AG08395 (cell line): ENCODE results near the gene PRDM8.

ENCODE experiments used
- DNase-seq: peaks from one replicate; pipeline ENCODE4 v3.0.0; 2012; ENCODE audit warnings: mixed read lengths, low spot score

The PRDM8 gene

GRCh38 chr4:80183250-80184052, 13.9 kb upstream of the PRDM8 start:
- DNase-seq, result peak; percentile 36

GRCh38 chr4:80184053-80184824, 13.1 kb upstream of the PRDM8 start:
- DNase-seq, result peak; percentile 91

- DNase-seq, result peak; percentile 27
Observed at GRCh38 chr4:80184825-80185756, 12.2 kb upstream of the PRDM8 start.

DNA sequence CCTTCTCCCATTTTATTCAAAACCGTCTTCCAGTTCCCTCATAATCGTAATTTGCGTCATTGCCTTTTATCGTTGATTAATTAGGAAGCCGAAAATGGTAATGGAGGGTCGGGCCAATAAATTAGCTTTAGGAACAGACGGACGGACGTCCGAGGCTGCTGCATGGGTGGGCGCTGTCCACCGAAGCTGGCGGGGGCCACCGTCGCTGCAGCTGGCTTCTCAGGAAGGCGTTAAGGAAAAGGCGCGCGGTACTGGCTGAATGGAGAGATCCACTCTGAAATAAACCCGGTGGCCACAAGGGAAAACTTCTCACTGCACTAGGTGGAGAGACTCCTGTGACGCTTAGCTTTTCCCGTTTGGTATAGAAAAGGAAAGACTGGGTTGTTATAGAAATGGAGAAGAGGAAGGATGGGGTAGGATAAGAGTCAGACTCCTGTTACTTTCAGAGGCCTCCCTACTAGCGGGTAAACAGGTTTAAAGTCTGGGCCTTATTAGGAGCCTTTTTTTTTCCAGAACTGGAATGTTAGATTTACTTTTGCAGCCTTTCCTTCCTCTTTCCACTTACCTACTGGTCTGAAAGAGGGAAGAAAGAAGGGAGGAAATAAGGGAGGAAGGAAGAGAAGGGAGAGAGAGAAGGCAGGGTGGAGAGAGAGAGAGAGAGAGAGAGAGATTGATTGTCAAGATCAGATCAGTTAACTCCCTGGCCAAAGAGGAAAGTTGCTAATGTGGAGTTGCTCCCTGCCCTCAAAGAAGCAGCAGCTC, 11.3 kb upstream of the PRDM8 start:
- DNase-seq, result no peak

GRCh38 chr4:80186676-80187075, 10.6 kb upstream of the PRDM8 start:
- DNase-seq, result no peak

GRCh38 chr4:80187677-80188076, 9.6 kb upstream of the PRDM8 start:
- DNase-seq, result no peak

DNA sequence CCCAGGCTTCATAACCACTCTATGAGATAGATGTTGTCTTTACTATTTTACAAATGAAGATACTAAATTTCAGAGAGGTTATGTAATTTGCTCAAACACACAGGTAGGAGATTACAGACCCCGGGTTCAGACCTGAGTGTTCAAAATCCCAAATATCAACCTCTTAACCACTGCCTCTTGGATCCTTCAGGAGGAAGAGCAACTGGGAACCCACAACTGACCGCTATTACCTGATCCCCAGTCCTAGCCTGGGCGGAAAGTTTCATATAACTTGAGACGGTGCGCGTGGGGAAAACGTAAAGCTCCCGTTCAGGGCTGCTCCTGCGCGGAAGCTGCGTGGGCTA, 8.9 kb upstream of the PRDM8 start:
- no peak for DNase-seq

DNA sequence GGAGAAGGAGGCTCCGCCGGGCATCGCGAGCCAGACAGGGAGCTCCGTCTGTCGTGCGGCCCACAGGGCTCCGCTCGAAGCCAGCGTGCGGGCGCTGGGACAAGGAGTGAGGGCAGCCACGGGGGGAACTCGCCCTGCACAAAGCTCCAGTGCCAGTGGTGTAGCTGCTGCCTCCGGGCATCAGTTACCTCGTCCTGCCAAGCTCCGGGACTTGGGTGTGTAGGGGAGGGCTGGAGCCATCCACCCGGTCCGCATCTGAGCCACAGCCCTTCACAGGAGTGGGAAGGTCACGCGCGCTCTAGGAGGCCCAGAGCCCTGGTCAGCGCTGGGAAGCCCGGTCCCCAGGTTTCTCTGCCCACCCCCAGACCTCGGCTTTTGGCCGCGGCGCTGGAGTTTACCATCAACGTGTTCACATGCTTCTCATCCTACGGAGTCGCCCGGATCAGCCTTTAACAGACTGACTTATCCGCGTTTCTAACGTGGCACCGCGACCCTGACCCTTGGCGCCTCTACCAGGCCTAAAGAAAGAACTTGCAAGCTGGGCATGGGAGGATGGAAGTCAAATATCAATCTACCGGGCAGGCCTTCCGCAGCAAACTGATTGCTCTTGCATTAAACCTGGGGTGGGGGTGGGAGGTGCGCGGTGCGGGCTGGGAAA, 8.4 kb upstream of the PRDM8 start:
- no peak for DNase-seq

DNA sequence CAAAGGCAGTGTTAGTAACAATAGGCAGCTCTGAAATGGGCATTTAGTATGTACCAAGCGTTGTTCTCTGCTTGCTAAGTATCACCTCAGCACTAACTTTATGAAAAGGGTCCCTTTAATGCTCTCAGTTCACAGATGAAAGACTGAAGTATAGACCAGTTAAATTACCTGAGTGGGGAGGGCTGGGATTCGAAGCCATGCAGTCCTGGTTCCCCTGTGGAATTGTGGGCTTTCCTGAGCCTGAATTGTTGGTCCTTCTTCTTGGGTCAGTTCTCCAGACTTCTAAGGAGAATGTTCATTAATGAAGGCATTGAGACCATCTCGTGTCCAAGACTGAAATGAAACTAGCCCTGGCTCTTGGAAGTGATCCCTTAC, 7.7 kb upstream of the PRDM8 start:
- no peak for DNase-seq

DNA sequence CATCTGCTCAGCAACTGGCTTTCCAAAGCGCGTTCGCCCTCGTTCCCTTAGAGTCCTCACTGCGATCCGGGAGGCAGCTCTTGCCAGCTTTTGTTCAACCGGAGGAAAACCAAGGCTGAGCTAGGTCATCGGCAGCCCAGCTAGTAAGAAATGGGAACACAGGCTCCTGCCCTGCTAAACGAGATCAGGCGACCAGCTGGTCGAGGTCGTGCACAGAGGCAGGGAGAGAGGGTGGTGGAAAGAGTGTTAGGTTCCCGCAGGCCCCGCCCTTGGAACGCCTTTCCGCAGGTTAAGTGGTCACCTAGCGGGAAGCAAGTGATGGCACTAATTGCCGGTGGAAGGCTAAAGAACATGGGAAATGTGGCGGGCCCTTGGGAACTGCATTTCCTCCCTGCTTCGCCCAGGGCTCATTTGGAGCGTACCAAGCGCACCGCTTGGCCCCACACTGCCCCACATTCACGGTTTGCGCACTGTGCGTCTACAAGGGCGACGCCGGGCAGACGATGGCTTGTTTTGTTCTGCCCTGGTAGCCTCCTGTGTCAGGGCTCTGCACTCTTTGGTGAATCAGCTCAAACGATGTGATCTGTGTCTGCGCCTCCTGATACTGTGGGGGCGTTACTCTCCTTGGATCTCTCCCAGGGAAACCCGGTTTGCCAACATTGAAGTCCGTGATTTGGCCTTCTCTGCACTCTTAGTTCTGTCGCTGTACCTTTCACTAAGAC, 7.2 kb upstream of the PRDM8 start:
- peak; percentile 24 for DNase-seq

DNA sequence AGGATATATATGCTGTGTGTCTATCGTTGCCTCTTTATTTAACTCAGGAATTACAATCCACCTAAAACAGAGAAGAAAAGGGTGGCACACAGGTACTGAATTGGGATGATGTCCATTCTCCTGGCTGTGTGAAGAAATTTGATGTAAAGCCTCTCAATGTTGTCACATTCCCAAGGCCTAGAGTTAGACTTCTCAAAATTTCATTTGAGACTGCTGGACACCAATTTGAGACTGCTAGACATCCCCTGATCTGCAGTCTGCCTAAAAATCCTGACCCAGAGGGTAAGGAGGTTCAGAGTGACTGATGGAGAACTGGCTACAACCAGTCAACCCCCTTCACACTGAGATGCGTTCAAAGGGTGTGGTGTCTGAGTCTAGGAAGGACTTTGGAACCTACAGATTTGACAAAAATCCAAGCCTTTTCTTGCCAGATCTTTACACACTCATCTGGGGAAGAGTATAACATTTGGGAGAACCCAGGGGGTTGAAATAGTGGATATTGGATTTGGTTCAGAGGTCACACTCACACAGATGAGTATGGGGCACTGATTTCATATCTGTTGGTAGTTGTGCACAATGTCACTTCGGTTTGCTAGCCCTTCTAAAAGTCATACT, 4.9 kb upstream of the PRDM8 start:
- no peak for DNase-seq

DNA sequence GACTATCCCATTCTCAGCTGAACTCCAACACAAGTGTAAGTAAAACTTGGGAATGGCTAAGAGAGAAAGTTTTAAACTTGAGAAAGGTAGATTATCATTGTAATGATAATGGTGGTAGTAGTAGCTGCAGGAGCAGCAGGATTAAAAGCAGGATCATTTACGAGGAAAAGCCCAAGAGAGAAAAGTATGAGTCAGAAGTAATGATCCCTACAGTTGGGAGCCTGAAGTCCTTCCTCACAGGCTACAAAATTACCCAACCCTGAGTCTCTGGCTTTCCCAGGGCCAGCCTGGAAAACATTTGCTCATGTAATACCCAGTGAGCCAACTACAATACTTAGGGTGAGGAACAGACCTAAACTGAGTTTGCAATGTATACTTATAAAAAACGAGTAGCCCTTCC, 4.4 kb upstream of the PRDM8 start:
- DNase-seq, result peak; percentile 83

DNA sequence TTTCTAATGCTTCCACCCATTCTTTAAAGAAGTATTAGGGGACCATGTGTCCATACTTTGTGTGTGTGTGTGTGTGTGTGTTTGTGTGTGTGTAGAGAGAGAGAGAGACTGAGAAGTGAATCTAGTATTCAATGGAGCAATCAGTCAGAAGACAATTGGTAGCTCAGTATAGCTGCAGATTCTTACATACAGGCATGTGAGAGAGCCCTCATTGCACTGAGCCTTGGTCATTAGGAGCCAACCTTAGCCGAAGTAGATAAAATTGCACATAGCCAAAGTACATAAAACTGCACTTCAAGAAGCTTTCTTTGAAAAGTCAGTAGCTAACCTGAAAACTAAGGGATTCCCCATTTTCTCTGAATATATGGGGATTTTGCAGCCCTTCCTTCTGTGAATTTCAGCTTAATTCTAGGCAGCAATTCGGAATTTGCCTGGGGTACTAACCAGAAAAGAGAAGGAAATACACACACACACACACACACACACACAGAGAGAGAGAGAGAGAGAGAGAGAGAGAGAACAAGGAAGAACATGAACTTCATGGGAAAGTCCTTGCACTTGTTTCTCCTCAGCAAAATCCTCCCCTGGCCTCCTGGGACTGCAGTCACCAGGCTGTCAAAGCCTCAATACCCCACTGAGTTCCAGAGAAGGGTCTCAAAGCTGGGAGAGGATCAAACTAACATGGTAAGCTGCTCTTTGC, 1.7 kb upstream of the PRDM8 start:
- no peak for DNase-seq

DNA sequence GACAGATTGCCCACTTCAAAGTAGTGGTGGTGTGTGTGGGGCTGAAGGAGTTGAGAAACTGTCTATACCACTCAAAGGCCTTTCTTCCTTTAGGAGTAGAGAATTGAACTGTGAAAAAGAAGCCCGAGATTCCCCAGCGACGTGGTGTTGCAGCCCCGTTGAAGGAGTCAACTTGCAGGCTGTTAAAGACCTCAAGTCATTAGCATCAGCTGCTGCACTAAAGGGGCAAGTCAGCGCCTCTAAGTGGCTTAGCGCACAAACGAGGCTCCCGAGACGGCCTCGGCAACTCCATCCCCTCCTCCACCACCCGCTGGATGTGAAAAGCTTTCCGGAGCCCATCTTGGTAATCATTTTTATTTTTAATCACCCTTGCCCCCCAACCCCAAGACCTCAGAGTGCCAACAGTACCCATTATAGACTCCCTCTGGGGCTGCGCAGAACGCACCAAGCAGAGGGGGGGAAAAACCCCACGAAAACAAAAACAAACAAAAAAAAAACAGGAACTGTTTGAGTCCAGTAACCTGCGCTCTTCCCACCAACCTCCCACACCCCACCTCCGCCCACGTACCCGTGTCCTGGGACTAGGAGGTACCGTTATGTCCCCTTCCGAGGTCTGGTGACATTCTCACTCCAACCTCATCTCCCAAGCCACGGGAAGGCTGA, 913 bp upstream of the PRDM8 start:
- no peak for DNase-seq

- peak; percentile 47 for DNase-seq
Observed at GRCh38 chr4:80197601-80198440, 518 bp downstream of the PRDM8 start.

DNA sequence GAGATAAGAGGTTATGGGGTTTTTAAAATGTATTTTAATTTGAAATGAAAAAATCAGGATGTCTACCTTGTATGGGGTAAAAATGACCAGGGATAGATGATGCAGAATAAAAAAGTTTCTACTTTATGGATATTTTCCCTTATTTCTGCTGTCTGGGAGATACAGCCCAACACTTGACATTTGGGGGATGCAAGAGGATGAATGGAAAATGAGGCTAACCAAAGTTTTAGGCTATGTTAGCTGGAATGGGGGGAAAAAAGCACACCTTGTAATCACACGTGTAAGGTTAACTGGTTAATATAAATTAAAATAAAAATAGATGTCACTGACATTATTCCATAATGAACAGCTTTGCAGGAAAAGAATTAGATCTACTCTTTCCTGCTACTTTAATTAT, 1.1 kb downstream of the PRDM8 start:
- DNase-seq, result no peak

- DNase-seq, result no peak
Observed at GRCh38 chr4:80199004-80199560, 1.8 kb downstream of the PRDM8 start.

DNA sequence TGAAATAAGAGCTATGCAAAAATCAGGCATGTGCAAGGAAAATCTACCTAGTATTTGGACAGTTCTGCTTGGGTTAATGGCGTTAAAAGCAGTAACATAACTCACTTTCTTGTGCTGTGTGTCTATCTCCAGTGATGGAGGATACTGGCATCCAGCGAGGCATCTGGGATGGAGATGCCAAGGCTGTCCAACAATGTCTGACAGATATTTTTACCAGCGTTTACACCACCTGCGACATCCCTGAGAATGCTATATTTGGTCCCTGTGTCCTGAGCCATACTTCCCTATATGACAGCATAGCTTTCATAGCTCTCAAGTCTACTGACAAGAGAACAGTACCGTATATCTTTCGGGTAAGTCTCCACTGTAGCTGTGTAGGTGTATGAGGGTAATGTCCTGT, 2.6 kb downstream of the PRDM8 start:
- DNase-seq, result no peak
